Activated T-cell treated with anti-CD3 and anti-CD28 coated beads, Interleukin-2, amount 50 U/mL, for 48 hours (primary cell): Measurements from ENCODE around the gene SKIL.
"Not testable (repeated sequence)": the region's sequence is repeated elsewhere in the genome, so short reads cannot be mapped to it uniquely, and the experiment has no call there.

Experiments used
- DNase-seq, 2 experiments: peaks; one replicate each; pipeline ENCODE4 v3.0.0-alpha.2; 2020

The SKIL gene

GRCh38 chr3:170357176-170358041, at the start of gene SKIL:
SKIL (plus strand) TSS chr3:170357715; CDS start chr3:170360332, 2,617 bp downstream.
- DNase-seq: peak; percentile 95 to 96

- no peak for DNase-seq
Measured at GRCh38 chr3:170309046-170309445, 48.5 kb upstream of the SKIL start.

GRCh38 chr3:170317954-170318353, 39.6 kb upstream of the SKIL start:
- no peak for DNase-seq

GRCh38 chr3:170320461-170321121, 36.9 kb upstream of the SKIL start:
- DNase-seq: no peak

- no peak for DNase-seq
Measured at GRCh38 chr3:170321321-170322034, 36.0 kb upstream of the SKIL start.

- DNase-seq: no peak
Measured at GRCh38 chr3:170322566-170323269, 34.8 kb upstream of the SKIL start.

- no peak for DNase-seq
Measured at GRCh38 chr3:170323331-170323730, 34.2 kb upstream of the SKIL start.

- no peak for DNase-seq
Measured at GRCh38 chr3:170324962-170325361, 32.6 kb upstream of the SKIL start.

GRCh38 chr3:170327040-170327808, 30.3 kb upstream of the SKIL start:
- no peak for DNase-seq

- DNase-seq: not testable (repeated sequence)
Measured at GRCh38 chr3:170327868-170328548, 29.5 kb upstream of the SKIL start.

- no peak for DNase-seq
Measured at GRCh38 chr3:170330366-170330765, 27.1 kb upstream of the SKIL start.

- no peak for DNase-seq
Measured at GRCh38 chr3:170331143-170331542, 26.4 kb upstream of the SKIL start.

GRCh38 chr3:170337420-170337819, 20.1 kb upstream of the SKIL start:
- no peak for DNase-seq

GRCh38 chr3:170338690-170339340, 18.7 kb upstream of the SKIL start:
- no peak for DNase-seq

GRCh38 chr3:170342273-170342672, 15.2 kb upstream of the SKIL start:
- DNase-seq: not testable (repeated sequence)

GRCh38 chr3:170343859-170344258, 13.7 kb upstream of the SKIL start:
- not testable (repeated sequence) for DNase-seq

GRCh38 chr3:170344971-170345370, 12.5 kb upstream of the SKIL start:
- no peak for DNase-seq

- DNase-seq: no peak
Measured at GRCh38 chr3:170346481-170347392, 10.8 kb upstream of the SKIL start.

- no peak for DNase-seq
Measured at GRCh38 chr3:170350515-170351413, 6.8 kb upstream of the SKIL start.
